ENCODE measurements around the gene APBA1. TPM values are rescaled to one million over a fixed set of nuclear protein-coding genes. Genes with fewer than 3 reads are reported as not detected.

Gene APBA1
- total RNA-seq, 1 experiment from 2014 or later, result 1.8 TPM

- H3K9me3 Mint-ChIP-seq, result no peaks in the 10 kb centered on the region; a peak in 2 of 5 replicates
- no peaks in the 10 kb centered on the region; a peak in 1 of 7 replicates for H3K36me3 Mint-ChIP-seq (ENCODE audit: insufficient read depth in 1 of 3, low read depth in 3 of 3)
- Histone ChIP-seq H3K9me3 (ENCODE audit: control insufficient read depth, low read depth, low read length) (no peaks in the 10 kb centered on the region), H3K27me3 (ENCODE audit: insufficient read depth, low read length) (peaks cover 30% of the 10 kb centered on the region), H3K4ac (ENCODE audit: low read depth, low read length) (no peak overlapping the region), H2AFZ (ENCODE audit: low read length) (no peak overlapping the region), H2BK20ac (ENCODE audit: low read depth, low read length, poor library complexity, severe bottlenecking) (no peak overlapping the region), H4K8ac (replicated peaks; ENCODE audit: insufficient read length, low read depth, low read length) (no peak overlapping the region), H4K20me1 (ENCODE audit: control insufficient read depth, insufficient read depth, insufficient read length) (no peaks in the 10 kb centered on the region), H3K23me2 (ENCODE audit: insufficient read length, low read depth, low read length, poor library complexity, severe bottlenecking) (no peaks in the 10 kb centered on the region), H2BK15ac (ENCODE audit: low read depth, low read length) (no peak overlapping the region), H2BK5ac (ENCODE audit: insufficient read length, low read length) (no peak overlapping the region), H3T11ph (ENCODE audit: low read length) (no peak overlapping the region), H3K23ac (ENCODE audit: insufficient read length, low read depth, low read length) (no peak overlapping the region), H3K18ac (ENCODE audit: insufficient read length, low read depth, low read length) (no peak overlapping the region), H2BK120ac (ENCODE audit: low read depth, low read length, poor library complexity, severe bottlenecking) (no peak overlapping the region), H3K4me1 (ENCODE audit: insufficient read depth, low read length) (no peaks in the 10 kb centered on the region; the same call in 1 of the 2 replicates), H3K79me1 (ENCODE audit: insufficient read depth, low read depth, low read length, poor library complexity, severe bottlenecking) (no peaks in the 10 kb centered on the region), H3K79me2 (ENCODE audit: insufficient read depth, low read length) (no peaks in the 10 kb centered on the region), H4K5ac (ENCODE audit: insufficient read length, low read depth, low read length) (no peak overlapping the region), H3K14ac (ENCODE audit: insufficient read depth, low read length) (no peak overlapping the region), H3K9ac (ENCODE audit: extremely low read depth, insufficient read length, low read length) (no peak overlapping the region), H3K4me2 (ENCODE audit: insufficient read depth, insufficient read length, low read length) (no peak overlapping the region), H2BK12ac (ENCODE audit: insufficient read length, low read depth, low read length) (no peak overlapping the region), H3K27ac (ENCODE audit: insufficient read length, low read depth, low read length) (no peak overlapping the region), H2AK5ac (ENCODE audit: insufficient read length, low read length) (no peak overlapping the region), H3K56ac (ENCODE audit: insufficient read length, low read depth, low read length) (no peak overlapping the region), H4K91ac (ENCODE audit: insufficient read length, low read depth, low read length) (no peak overlapping the region)
- H3K27ac Mint-ChIP-seq, result no peak overlapping the region
- H3K4me1 Mint-ChIP-seq, result peaks cover 7 to 9% of the 10 kb centered on the region in 2 experiments
- H3K4me3 Mint-ChIP-seq, result no peak overlapping the region
- no peak for TF ChIP-seq CTCF (conservative IDR thresholded peaks at IDR 0.05)
- WGBS (ENCODE audit: extremely low coverage, insufficient read length, low lambda C conversion rate), result no CpG with 5 or more reads among the region's 5 CpGs
- peaks cover 68% of the 10 kb centered on the region for H3K27me3 Mint-ChIP-seq (ENCODE audit: low read depth)
- no peak for DNase-seq
Observed at GRCh38 chr9:69579760-69580581, 92.2 kb downstream of the APBA1 start.

All from H9 (cell line).